Kidney tubule cell (primary cell): ENCODE results near the gene TMEM154.

Experiments
- DNase-seq: peaks from one replicate; pipeline ENCODE4 v3.0.0-alpha.2; 2018; ENCODE audit warnings: low spot score

Gene TMEM154, protein sequence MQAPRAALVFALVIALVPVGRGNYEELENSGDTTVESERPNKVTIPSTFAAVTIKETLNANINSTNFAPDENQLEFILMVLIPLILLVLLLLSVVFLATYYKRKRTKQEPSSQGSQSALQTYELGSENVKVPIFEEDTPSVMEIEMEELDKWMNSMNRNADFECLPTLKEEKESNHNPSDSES

DNA sequence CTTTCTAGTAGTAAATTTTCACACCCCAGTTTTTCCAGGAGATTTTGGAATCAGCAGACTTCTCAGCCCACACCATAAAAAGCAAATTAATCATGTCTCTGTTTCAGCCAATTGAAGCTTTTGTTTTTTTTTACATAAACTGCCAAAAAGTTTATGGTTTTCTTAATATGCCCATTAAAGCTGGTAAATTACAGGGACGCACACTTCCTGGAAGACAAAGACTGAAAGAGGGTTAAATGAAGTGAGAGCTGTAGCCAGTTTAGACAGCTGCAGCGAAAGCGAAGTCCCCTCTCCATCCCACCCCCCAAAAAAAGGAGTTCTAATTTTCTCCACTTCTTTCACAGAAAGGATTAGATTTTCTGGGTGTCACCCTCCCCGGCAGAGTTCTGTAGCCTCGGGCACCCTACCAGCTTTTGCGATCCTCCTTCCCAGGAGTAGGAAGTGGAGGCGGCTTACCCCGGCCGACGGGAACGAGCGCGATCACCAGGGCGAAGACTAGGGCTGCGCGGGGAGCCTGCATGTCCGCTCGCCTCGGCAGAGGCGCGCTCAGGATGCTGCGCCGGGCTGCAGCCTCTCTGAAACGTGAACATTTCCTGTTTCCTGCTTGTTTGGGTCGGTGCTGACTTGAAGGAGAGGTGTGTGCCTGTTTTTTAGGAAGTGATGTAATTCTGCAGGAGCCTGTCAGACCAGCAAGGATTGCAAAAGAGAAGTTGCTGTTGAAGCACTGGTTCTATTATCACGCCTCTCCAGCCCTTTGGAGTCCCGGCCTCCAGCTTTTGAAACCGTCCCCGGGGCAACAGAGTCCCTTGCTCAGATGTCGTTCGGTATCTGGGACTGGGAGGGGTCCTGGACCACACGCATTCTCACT lies at the start of gene TMEM154:
TMEM154 (minus strand) TSS at position 584 of the 868 bp plus-strand sequence; CDS start at position 520, 64 bp downstream.
- peak; percentile 89 for DNase-seq

DNA sequence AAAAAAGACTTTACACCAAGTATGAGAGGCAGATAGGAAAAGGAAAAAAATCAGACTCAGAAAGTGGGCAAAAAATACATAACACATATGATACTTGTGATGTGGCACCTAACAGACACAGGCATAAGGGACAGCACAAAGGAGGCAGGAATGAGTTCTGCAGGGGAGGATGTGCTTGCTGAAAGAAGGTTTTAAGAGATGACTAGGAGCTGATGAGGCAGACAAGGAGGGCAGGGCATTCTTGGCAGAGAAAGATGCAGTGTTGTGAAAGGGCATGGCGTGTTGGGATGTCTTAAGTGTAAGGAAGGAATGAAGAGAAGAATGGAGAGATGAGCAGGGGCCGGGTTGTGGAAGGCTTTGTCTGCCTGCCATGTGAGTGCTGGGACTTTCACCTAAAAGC lies 49.7 kb upstream of the TMEM154 start:
- peak; percentile 9 for DNase-seq

DNA sequence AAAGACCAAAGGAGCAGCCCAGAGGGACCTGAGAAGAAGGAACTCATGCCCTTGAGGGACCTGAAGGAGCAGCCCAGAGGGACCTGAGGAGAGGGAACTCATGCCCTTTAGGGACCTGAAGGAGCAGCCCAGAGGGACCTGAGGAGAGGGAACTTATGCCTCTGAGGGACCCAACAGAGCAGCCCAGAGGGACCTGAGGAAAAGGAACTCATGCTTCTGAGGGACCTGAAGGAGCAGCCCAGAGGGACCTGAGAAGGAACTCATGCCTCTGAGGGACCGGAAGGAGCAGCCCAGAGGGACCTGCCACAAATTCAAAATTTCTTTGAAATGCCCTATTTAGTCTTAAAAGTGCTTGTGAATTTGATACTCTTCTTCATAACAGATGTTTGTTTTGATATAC lies 48.5 kb upstream of the TMEM154 start:
- no peak for DNase-seq

DNA sequence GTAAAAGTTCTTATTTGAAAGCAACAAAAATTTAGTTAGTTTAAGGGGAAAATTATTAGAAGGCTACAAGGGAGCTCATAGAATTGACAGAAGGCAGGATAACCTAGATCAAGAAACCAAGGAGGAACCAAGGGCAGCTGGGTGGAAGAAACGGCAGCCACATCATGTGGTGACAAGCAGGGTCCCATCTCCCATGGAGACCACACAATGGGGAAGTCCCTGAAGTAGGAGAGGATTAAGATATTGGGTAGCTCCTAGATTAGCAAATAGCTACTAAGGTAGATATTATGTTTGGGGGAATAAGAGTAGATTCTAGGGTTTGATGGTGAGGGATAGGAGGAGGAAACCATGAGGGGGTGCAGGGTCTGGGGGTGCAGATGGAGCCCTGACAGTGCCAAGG lies 48.0 kb upstream of the TMEM154 start:
- DNase-seq, result no peak

DNA sequence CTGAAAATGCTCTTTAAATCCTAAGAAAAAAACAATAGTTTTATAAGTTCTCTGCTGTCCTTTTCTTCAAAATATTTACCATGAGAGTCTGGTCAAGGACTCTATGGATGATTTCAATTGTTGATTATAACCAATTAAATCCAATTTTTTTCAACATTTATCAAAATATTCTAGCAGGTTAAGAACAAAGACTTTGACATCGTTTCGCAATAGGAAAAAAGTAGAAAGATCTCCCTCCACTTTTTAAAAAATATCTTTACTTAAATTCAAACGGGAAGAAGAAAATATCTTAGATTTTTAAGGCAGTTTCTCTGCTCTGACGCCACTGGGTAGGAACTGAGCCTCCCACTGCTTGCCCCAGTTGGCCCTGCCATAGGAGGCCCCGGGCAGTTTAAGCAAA lies 44.7 kb upstream of the TMEM154 start:
- DNase-seq, result no peak

DNA sequence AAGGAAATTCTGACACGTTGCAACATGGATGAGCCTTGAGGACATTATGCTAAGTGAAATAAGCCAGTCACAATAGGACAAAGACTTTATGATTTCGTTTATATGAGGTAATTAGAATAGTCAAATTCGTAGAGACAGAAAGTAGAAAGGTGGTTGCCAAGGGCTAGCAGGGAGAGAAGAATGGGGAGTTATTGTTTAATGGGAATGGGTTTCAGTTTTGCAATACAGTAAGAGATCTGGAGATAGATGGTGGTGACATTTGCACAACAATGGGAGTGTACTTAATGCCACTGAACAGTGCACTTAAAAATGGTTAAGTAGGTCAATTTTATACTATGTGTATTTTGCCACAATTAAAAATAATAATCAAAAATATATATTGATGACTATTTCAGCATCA lies 43.4 kb upstream of the TMEM154 start:
- no peak for DNase-seq

DNA sequence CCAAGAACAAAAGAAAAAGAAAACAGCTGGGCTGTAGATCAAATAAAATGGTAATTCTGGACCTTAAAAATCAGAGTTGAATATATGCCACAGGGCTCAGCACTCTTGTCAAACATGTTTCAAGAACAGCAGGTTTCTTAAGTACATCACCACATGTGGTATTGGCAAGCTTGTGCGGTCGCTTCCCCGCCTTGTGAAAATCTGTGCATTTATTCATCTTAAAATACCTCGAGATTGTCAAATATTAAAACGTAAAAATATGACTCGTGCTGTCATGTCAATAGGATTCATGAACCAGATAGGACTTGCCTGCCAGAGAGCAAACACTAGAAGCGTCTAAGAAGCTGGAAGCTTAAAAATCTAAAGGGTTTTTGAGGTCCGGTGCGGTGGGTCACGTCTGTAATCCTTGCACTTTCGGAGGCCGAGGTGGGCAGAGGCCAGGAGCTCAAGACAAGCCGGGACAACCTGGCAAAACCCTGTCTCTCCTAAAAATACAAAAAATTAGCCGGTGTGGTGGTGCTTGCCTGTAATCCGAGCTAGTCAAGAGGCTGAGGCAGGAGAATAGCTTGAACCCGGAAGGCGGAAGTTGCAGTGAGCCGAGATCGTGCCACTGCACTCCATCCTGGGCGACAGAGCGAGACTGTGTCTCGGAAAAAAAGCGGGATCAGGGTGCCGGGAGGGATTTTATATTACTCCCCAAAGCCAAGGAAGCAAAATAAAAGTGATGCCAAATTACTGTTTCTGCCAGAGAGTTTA lies 40.2 kb upstream of the TMEM154 start:
- DNase-seq, result no peak

DNA sequence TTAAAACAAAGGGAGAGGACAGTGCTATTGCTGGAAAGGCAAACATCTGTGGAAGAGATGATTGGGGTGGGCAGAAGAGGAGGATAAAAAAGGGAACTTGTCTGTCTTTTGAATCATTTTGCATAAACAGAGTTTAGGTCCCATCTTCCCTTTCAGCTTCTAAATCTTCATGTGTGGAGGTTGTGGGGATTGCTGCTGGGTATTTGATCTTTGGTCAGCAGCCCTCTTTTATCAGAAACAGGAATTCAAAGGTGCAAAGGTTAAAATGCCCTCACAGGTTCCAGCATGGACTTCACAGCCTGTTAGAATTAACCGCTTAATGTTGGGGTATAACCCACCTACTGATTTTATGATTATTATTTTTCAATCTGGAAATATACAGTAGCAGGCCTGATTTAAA lies 39.5 kb upstream of the TMEM154 start:
- DNase-seq, result no peak

DNA sequence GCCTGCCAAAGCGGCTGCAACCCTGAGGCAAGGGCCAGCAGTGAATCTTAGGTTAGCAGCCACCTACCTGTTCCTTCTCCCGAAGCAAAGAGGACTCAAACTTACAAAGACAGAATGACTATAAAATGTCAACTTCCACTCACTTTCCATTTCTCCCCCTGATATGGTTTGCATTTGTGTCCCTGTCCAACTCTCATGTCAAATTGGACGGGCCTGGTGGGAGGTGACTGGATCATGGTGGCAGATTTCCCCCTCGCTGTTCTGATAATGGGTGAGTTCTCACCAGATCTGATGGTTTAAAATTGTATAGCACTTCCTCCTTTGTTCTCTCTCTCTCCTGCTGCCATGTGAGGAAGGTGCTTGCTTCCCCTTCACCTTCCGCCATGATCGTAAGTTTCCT lies 35.3 kb upstream of the TMEM154 start:
- no peak for DNase-seq

DNA sequence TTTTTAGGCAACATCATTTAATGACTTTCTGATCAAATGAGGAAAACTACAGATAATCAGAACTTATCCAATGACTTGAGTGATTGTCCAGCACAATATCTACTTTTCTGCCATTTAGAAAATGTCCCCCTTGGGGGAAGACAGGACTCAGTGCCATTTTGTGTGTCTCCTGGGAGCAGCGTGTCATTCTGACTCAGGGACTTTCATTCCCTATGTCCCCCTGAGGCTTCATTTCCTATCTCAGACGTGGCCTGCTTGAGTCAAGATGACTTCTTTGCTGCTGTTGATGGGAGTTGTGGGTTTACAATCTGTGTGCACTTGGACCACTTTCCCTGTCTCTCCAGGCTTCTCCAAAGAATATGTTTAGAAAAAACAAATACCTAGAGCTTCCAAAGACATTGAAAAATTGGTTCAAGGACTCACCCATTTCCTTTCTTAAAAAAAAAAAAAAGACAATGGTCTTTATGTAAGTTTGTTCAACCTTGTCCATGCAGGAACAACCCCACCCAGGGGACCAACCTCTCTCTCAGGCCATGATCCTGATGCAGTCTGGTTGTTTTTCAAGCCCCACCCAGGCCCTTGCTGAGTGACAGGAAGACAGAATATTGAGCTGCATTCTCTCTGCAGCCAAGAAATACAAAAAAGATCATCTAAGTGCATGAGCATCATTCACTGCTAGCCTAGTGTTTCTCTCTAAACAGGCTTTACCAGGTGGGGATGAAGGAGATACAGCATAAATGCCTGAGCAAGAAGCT lies 34.3 kb upstream of the TMEM154 start:
- no peak for DNase-seq

DNA sequence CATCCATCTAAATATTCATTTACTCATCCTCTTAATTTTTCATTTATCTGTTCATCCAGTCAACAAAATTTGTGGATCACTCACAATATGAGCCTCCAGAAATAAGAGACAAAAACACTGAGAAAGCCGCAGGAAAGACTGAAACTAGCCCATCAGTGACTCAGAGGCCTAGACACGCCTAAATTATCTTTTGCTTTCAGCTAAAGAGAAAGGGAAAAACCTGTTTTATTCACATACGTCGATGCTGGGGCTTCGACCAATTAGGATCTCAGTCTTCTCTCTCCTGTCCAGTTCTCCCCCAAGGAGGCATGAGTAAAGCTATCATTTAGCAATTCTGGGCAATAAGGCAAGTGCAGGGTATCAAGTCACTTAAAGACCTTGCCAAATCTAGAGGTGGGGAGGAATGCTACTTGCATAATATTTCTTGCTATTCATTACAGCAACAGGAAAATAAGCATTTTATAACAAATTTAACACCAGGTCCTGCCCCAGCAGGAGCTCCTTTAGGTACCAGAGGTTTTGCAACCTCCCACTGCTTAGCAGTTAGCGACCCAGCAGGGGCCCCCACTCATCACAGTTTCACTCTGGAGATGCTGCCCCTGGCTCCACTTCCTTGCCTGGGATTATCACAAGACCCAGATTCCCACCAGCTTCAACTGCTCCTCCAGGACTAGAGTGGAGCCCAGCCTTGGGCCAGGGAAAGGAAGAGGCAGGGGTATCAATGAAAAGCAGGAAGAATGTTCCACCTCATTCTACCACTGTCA lies 30.1 kb upstream of the TMEM154 start:
- no peak for DNase-seq

DNA sequence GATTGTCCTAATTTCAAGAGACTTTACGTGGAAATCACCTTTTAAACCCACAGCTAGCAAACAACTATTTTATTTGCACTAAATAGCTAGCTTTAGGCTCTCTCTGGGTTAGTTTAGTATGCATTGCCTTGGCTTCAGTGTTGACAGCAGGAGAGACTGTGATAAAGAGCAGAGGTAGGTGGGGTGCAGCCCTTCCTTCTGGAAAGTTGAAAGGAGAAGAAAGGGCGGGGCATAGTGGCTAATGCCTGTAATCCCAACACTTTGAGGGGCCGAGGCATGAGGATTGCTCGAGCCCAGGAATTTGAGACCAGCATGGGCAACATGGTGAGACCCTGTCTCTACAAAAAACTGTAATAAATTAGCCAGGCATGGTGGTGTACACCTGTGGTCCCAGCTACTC lies 29.0 kb upstream of the TMEM154 start:
- DNase-seq, result no peak

DNA sequence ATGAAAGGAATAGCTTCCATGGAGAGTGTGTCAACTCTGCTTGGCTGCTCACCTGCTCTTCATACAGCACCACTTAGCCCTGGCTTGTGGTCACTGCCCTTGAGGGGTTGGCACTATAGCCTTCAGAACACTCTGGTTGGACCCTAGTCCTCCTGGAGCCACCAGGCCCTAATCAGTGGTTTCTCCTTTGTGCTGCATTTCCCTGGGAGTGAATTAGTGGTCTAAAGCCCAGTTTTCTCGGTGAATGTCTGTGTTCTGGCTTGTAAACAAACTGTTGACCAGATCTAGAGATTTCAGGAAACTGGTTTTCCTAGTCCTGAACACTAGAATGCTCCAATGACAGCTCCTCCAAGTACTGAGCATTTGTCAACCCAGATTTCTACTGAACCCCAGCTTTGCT lies 28.6 kb upstream of the TMEM154 start:
- DNase-seq, result no peak

DNA sequence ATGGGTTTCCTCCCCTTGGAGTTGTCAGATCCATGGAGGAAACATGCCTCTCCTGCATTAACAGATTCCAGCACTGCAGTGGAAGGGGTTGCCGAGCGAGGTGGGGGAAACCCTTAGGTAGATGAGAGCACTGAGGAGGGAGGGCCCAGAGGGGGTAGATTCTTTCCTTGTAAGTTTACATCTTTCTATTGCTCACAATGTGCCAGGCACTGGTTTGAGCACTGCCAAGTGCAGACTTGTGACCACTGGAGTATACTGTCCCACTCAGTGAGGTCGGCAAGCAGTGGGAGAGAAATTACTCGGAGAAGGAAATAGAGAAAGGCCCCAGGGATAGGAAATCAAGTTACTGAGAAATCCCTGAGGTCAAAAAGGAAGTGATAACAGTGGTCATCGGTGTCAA lies 27.8 kb upstream of the TMEM154 start:
- no peak for DNase-seq

DNA sequence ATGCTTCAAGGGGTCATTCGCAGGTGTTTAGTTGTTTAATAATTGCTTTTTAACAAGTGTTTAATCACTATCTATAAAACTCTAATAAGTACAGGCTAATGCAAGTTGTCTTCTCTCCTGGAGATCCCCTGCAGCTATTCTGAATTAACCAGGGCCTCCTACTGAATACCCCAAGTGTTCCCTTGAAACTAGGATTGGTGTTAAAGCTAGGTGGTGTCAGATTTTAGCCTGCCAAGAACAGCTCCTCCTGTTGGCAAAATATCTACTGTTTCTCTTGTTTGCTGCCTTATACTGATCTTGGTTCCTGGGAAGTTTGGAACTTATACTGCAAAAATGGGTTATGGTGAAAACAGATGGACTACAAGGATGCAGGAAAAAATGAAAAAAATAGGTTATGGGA lies 26.1 kb upstream of the TMEM154 start:
- DNase-seq, result no peak

DNA sequence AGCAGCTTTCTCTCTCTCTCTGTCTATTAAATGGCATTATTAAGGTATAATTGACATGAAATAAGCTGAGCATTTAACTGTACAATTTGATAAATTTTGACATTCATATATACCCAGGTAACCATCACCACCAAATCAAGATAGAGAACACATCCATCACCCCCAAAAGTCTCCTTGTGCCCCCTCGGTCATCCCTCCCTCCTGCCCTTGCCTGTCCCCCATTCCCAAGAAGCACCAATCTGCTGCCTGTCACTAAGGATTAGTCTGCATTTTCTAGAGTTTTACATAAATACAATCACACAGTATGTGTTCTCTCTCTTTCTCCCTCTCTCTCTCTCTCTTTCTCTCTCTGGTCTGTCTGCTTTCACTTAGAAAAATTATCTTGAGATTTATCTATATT lies 25.0 kb upstream of the TMEM154 start:
- no peak for DNase-seq

DNA sequence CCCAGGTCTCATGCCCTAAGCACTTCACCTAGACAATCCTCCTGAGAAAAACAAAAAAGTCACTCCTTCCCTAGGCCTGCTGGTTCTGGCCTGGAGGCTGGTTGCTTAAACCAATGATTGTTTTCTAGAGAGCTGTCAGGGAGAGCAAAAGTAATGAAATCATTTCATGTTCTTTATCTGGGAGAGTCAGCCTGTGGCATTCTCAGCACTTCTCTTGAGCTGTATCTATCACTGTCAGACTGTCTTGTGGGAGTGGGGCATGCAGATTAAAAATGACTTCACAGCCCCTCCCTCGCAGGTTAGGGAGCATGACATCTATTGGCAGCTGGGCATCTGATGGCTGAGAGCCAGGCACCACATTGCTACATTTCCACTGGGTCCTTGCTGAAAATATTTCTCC lies 20.4 kb upstream of the TMEM154 start:
- no peak for DNase-seq

DNA sequence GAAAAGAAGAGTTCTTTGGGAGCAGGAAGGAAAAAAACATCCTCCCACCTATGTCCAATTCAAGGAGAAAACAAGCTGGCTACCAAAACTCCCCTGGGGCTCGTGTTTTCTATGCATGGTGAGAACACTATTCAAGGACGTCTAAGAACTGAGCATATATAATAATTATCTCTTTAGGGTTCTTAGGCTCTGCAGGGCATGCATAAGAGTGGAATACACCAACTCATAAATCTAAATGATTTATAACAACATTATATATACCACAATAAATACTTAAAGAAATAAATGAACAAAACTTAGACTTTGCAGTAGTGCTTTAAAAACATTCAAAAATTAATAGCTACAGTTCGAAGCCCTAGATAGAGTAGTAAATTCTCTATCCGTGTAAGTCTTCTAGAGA lies 19.5 kb upstream of the TMEM154 start:
- no peak for DNase-seq

DNA sequence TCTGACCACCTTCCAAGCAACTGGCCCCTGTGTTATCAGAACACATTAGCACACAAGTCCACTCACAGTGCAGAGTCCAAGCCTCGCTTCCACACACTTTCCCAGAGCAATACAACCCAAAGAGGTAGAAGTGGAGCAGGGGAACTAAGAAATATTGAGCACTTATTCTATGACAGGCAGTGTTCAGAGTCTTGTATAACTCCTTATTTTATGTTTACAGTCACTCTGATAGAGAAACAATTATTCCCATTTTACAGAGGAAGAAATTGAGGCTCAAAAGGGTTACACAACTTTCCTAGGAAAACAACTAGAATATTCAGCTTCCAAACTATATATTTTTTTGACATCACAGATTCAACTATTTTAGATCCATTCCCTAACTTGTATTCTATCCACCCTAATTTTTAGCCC lies 18.3 kb upstream of the TMEM154 start:
- DNase-seq, result no peak

DNA sequence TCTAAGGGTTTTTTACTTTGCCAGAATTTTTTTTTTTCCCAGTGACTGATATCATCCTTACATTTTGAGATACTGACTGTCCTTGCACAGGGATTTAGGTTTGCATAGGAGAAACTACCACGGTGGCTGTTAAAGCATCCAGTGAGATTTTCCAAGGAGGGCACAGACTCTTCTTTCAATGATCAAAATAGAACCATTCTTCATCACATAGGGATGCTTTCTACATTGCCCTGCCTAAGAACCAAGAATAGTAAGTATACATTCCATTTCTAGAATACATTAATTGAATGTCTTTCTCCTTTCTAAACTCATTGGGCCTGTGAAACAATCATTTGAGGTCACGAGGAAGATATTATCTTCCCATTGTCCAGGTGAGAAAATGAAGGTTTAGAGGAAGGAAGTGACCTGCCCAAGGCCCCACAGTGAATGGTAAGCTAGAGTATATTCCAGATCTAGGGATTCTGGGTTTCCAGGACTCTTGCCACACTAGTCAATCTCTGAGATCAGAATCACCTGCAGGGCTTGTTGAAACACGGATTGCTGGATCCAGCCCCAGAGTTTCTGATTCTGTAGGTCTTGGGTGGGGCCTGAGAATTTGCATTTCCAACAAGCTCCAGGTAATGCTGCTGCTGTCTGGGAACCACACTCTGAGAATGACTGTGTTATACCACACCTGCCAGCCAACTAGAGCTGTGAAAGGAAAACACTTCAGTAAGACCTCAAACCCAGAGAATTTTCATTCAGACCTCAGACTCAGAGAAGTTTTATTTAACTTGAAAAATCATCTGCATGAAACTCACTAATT lies 17.7 kb upstream of the TMEM154 start:
- DNase-seq, result no peak
